OCI-LY3 (cell line): Measurements from ENCODE around the gene EMX2.

Source experiments
- H2AFZ ChIP-seq: fragments of 200-600, 300-600 bp; shearing (Covaris generic); 2 replicates; pipeline ENCODE4 v1.6.0; 2014; ENCODE audit warnings: antibody characterized with exemption, low read depth, low read length
- H3K27ac ChIP-seq: fragments of 200-600, 300-600 bp; sonication (generic); 2 replicates; pipeline ENCODE4 v1.5.1; 2014; ENCODE audit warnings: mild to moderate bottlenecking, low read length, moderate library complexity, mixed read lengths
- H3K27me3 ChIP-seq: fragments of 200-600, 300-600 bp; sonication (generic); 2 replicates; pipeline ENCODE4 v1.6.1; 2014; ENCODE audit warnings: low read depth, low read length, mixed read lengths
- H3K36me3 ChIP-seq: fragments of 200-600, 300-600 bp; sonication (generic); replicated peaks from 2 replicates; pipeline ENCODE3; 2014; ENCODE audit warnings: low read depth, low read length, mixed read lengths
- H3K4me1 ChIP-seq: fragments of 300-600, 200-600 bp; sonication (generic); 2 replicates; pipeline ENCODE4 v1.6.1; 2014; ENCODE audit warnings: low read length, mixed read lengths
- H3K4me2 ChIP-seq: fragments of 200-600, 300-600 bp; sonication (generic); 2 replicates; pipeline ENCODE4 v1.6.1; 2014; ENCODE audit warnings: low read length, mixed read lengths
- H3K4me3 ChIP-seq: fragments of 300-600, 200-600 bp; sonication (generic); 2 replicates; pipeline ENCODE4 v1.5.1; 2014; ENCODE audit warnings: antibody characterized with exemption, mild to moderate bottlenecking, low read length, moderate library complexity
- H3K79me2 ChIP-seq: fragments of 300-600, 200-600 bp; shearing (Covaris generic); 2 replicates; pipeline ENCODE4 v1.6.1; 2014; ENCODE audit warnings: mild to moderate bottlenecking, low read length, mixed read lengths
- H3K9ac ChIP-seq: fragments of 300-600, 200-600 bp; shearing (Covaris generic); 2 replicates; pipeline ENCODE4 v1.6.0; 2014; ENCODE audit warnings: mild to moderate bottlenecking, low read length, moderate library complexity
- H3K9me3 ChIP-seq: fragments of 200-600, 300-600 bp; shearing (Covaris generic); 2 replicates; pipeline ENCODE4 v1.6.1; 2014; ENCODE audit warnings: low read length, mixed read lengths; ENCODE audit not compliant: insufficient read depth
- H4K20me1 ChIP-seq: fragments of 200-600, 300-600 bp; sonication (generic); 2 replicates; pipeline ENCODE4 v1.6.1; 2016; ENCODE audit warnings: low read length, mixed read lengths; ENCODE audit not compliant: insufficient read depth
- CTCF ChIP-seq: fragments of 200-600, 300-600 bp; sonication (generic); IDR thresholded peaks from 2 replicates; pipeline ENCODE4 v1.5.1; 2014; ENCODE audit warnings: antibody characterized with exemption, low read length, low read depth
- EZH2phosphoT487 ChIP-seq: fragments of 200-600 bp; shearing (Covaris generic); IDR thresholded peaks from 2 replicates; pipeline ENCODE4 v1.6.1; 2018; ENCODE audit warnings: antibody characterized with exemption, mixed run types, low read depth

The EMX2 gene

GRCh38 chr10:117555863-117556262 is 13.3 kb downstream of the EMX2 start:
- Histone ChIP-seq H3K79me2 (no peaks in the 10 kb centered on the region), H3K4me3 (no peak overlapping the region), H3K27me3 (no peaks in the 10 kb centered on the region), H3K4me1 (no peaks in the 10 kb centered on the region), H4K20me1 (no peaks in the 10 kb centered on the region), H3K27ac (no peak overlapping the region), H3K9me3 (no peaks in the 10 kb centered on the region), H2AFZ (no peak overlapping the region), H3K9ac (no peak overlapping the region), H3K36me3 (no peaks in the 10 kb centered on the region), H3K4me2 (no peak overlapping the region)
- TF ChIP-seq CTCF (no peak), EZH2phosphoT487 (no peak)

DNA sequence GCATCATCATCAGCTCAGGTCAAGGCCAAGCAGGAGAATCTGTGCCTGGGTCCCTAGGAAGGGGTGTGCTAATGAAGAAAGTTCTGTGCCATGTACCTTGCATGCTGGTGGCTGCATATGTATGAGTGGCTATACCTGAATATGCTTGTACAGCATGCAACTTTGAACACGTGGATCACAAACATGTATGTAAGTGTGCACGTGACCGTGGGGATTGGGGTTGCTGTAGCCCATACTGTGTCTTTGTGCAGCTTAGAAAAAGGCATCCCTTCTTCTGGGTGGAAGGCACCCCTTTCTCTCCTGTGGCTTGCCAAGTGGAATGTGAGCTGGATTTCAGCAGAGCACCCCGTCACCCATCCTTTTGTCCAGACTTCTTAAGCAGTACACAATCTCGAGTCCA is 13.8 kb downstream of the EMX2 start:
- Histone ChIP-seq H3K4me1 (no peaks in the 10 kb centered on the region), H3K79me2 (no peaks in the 10 kb centered on the region), H2AFZ (no peak overlapping the region), H3K27me3 (no peaks in the 10 kb centered on the region), H3K36me3 (no peaks in the 10 kb centered on the region), H3K4me3 (no peak overlapping the region), H3K9me3 (no peaks in the 10 kb centered on the region), H4K20me1 (no peaks in the 10 kb centered on the region), H3K27ac (no peak overlapping the region), H3K9ac (no peak overlapping the region), H3K4me2 (no peak overlapping the region)
- TF ChIP-seq EZH2phosphoT487 (no peak), CTCF (no peak)

DNA sequence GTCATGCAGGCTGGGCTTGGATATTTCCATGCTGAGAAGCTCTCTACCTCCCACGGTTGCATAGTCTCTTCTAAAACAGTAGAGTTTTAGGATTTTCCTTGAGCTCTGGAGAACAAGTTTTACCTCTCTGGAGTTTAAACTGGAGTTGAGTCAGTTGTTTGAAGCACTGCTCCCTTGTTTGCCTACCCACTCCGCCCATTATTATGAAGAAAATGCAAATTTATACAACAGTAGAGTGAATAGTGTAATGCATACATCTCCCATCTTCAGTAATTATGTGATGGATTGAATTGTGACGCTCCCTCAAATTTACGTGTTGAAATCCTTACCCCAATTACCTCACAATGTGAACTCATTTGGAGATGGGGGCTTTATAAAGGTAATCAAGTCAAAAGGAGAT is 17.2 kb downstream of the EMX2 start:
- H3K4me2 ChIP-seq = no peak overlapping the region
- no peak for TF ChIP-seq EZH2phosphoT487
- no peak for TF ChIP-seq CTCF
- H3K4me1 ChIP-seq = no peaks in the 10 kb centered on the region
- H3K27ac ChIP-seq = no peak overlapping the region
- H2AFZ ChIP-seq = no peak overlapping the region
- no peaks in the 10 kb centered on the region for H4K20me1 ChIP-seq
- no peak overlapping the region for H3K9ac ChIP-seq
- H3K9me3 ChIP-seq = no peaks in the 10 kb centered on the region
- no peaks in the 10 kb centered on the region for H3K36me3 ChIP-seq
- H3K27me3 ChIP-seq = no peaks in the 10 kb centered on the region
- H3K79me2 ChIP-seq = no peaks in the 10 kb centered on the region
- no peak overlapping the region for H3K4me3 ChIP-seq

DNA sequence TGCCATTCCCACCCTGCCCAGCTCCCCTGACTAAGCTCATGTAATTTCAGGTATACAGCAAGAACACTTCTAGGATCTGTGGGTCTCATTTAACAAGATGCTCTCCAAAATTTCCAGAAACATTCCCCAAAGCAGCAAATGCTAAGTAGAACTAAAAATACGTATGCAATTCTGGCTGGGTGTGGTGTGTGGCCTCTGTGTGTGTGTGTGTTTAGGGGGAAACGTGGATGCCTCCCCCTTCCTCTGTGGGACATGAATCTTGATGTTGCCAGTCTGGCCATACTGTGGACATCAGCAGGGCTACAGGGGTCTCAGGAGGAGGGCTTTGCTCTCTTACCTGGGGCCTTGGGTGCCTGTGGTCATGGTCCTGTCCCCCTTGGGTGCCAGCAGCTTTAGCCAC is 18.4 kb downstream of the EMX2 start:
- H3K4me1 ChIP-seq = no peaks in the 10 kb centered on the region
- H3K36me3 ChIP-seq = no peaks in the 10 kb centered on the region
- H3K4me3 ChIP-seq = no peak overlapping the region
- TF ChIP-seq CTCF (no peak), EZH2phosphoT487 (no peak)
- H3K27me3 ChIP-seq = no peaks in the 10 kb centered on the region
- no peak overlapping the region for H3K27ac ChIP-seq
- no peak overlapping the region for H2AFZ ChIP-seq
- no peak overlapping the region for H3K9ac ChIP-seq
- H3K79me2 ChIP-seq = no peaks in the 10 kb centered on the region
- H4K20me1 ChIP-seq = no peaks in the 10 kb centered on the region
- no peaks in the 10 kb centered on the region for H3K9me3 ChIP-seq
- H3K4me2 ChIP-seq = no peak overlapping the region
